Measurements from ENCODE around the gene FSHR.

FSHR gene

GRCh38 chr2:48915884-48916283, 238.4 kb downstream of the FSHR start:
- Mint-ChIP-seq H3K9me3 (peaks cover 5% of the 10 kb centered on the region), H3K4me1 (ENCODE audit: low read depth) (no peaks in the 10 kb centered on the region), H3K36me3 (ENCODE audit: low read depth) (no peaks in the 10 kb centered on the region), H3K27ac (no peak overlapping the region), H3K4me3 (no peak overlapping the region), H3K27me3 (no peaks in the 10 kb centered on the region)
- intact Hi-C loops (cut with micrococcal nuclease): no loop called here

- Mint-ChIP-seq H3K4me1 (ENCODE audit: low read depth) (no peaks in the 10 kb centered on the region), H3K36me3 (ENCODE audit: low read depth) (no peaks in the 10 kb centered on the region), H3K27me3 (no peaks in the 10 kb centered on the region), H3K4me3 (no peak overlapping the region), H3K27ac (no peak overlapping the region), H3K9me3 (peaks cover 5% of the 10 kb centered on the region)
- intact Hi-C loops (cut with micrococcal nuclease): no loop called here
Observed at GRCh38 chr2:48915227-48915626, 239.1 kb downstream of the FSHR start.

- Mint-ChIP-seq H3K36me3 (ENCODE audit: low read depth) (no peaks in the 10 kb centered on the region), H3K27ac (no peak overlapping the region), H3K9me3 (no peaks in the 10 kb centered on the region), H3K27me3 (no peaks in the 10 kb centered on the region), H3K4me1 (ENCODE audit: low read depth) (no peaks in the 10 kb centered on the region), H3K4me3 (no peak overlapping the region)
- intact Hi-C loops (cut with micrococcal nuclease): no loop called here
Observed at GRCh38 chr2:48914477-48915089, 239.7 kb downstream of the FSHR start.

Measured in dendritic cell treated with granulocyte-macrophage colony-stimulating factor and Interleukin-4, amounts not matched to agents 40 ng/mL and 50 ng/mL, for 4 days (primary cell).